Panc1 (cell line): Measurements from ENCODE around the gene MEF2D.

Source experiments
- POLR2AphosphoS5 ChIP-seq: IDR thresholded peaks from 2 replicates; pipeline ENCODE4 v1.6.1; 2012; ENCODE audit warnings: mild to moderate bottlenecking, low read depth, low read length, moderate library complexity
- SIN3A ChIP-seq: IDR thresholded peaks from 2 replicates; pipeline ENCODE4 v1.6.1; 2012; ENCODE audit warnings: low read depth, mild to moderate bottlenecking, low read length, moderate library complexity, borderline replicate concordance; ENCODE audit not compliant: insufficient read depth
- TCF7L2 ChIP-seq: IDR thresholded peaks from 2 replicates; pipeline ENCODE4 v1.6.1; 2011; ENCODE audit warnings: mild to moderate bottlenecking, low read depth, low read length, inconsistent platforms
- TF ChIP-seq, protein P1 (sequence below): fragments of 450-650 bp; IDR thresholded peaks from 2 replicates; pipeline ENCODE4 v1.5.1; 2017; ENCODE audit warnings: mild to moderate bottlenecking
- TF ChIP-seq, protein P2 (sequence below), 2 experiments: IDR thresholded peaks; 2 replicates each; pipeline ENCODE4 v1.6.1; 2011 to 2012; ENCODE audit warnings: low read depth in 2 of 2, control low read depth in 1 of 2, low read length in 1 of 2, mild to moderate bottlenecking in 1 of 2, moderate library complexity in 1 of 2; ENCODE audit not compliant: insufficient read depth in 1 of 2

DNA sequence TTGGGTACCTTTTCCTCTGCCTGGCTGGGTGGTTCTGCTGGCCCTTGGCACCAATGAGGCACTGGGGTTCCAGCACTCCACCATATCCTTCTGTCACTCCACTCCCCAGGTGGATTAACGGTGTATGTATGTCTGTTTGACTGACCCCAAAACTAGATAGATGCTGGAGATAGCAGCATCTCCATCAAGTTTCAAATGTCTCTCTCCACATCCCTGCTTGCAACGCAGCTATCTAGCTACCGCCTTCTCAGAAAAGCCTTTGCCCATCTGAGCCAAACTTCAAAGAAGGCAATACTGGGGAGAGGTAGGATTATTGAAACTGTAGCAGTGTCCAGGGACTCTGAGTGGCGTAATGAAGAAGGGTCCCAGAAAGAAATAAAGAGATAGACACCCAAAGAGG lies 67.5 kb downstream of the MEF2D start:
- TF ChIP-seq, protein P1, sequence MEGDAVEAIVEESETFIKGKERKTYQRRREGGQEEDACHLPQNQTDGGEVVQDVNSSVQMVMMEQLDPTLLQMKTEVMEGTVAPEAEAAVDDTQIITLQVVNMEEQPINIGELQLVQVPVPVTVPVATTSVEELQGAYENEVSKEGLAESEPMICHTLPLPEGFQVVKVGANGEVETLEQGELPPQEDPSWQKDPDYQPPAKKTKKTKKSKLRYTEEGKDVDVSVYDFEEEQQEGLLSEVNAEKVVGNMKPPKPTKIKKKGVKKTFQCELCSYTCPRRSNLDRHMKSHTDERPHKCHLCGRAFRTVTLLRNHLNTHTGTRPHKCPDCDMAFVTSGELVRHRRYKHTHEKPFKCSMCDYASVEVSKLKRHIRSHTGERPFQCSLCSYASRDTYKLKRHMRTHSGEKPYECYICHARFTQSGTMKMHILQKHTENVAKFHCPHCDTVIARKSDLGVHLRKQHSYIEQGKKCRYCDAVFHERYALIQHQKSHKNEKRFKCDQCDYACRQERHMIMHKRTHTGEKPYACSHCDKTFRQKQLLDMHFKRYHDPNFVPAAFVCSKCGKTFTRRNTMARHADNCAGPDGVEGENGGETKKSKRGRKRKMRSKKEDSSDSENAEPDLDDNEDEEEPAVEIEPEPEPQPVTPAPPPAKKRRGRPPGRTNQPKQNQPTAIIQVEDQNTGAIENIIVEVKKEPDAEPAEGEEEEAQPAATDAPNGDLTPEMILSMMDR, result no peak
- no peak for TF ChIP-seq POLR2AphosphoS5
- TF ChIP-seq, protein P2, sequence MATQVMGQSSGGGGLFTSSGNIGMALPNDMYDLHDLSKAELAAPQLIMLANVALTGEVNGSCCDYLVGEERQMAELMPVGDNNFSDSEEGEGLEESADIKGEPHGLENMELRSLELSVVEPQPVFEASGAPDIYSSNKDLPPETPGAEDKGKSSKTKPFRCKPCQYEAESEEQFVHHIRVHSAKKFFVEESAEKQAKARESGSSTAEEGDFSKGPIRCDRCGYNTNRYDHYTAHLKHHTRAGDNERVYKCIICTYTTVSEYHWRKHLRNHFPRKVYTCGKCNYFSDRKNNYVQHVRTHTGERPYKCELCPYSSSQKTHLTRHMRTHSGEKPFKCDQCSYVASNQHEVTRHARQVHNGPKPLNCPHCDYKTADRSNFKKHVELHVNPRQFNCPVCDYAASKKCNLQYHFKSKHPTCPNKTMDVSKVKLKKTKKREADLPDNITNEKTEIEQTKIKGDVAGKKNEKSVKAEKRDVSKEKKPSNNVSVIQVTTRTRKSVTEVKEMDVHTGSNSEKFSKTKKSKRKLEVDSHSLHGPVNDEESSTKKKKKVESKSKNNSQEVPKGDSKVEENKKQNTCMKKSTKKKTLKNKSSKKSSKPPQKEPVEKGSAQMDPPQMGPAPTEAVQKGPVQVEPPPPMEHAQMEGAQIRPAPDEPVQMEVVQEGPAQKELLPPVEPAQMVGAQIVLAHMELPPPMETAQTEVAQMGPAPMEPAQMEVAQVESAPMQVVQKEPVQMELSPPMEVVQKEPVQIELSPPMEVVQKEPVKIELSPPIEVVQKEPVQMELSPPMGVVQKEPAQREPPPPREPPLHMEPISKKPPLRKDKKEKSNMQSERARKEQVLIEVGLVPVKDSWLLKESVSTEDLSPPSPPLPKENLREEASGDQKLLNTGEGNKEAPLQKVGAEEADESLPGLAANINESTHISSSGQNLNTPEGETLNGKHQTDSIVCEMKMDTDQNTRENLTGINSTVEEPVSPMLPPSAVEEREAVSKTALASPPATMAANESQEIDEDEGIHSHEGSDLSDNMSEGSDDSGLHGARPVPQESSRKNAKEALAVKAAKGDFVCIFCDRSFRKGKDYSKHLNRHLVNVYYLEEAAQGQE (IDR thresholded peaks at IDR 0.05; ENCODE audit: insufficient read depth in 1 of 2, low read depth in 2 of 2, low read length in 1 of 2), result no peak
- no peak for TF ChIP-seq SIN3A
- no peak for TF ChIP-seq TCF7L2
